Prostate gland (tissue), 2 donors: ENCODE measurements around the gene SYNM. TPM values are rescaled to one million over a fixed set of nuclear protein-coding genes. Genes with fewer than 3 reads are reported as not detected.

Experiments
- DNase-seq: peaks from one replicate; pipeline ENCODE4 v3.0.0-alpha.2; 2019; ENCODE audit warnings: low spot score
- H3K27ac ChIP-seq, 2 donors: fragments of 200-600 bp; sonication (generic); 2 replicates each; pipeline ENCODE4 v1.5.1; 2017 to 2019
- H3K27me3 ChIP-seq: fragments of 200-600 bp; sonication (generic); replicated peaks from 2 replicates; pipeline ENCODE4 v1.5.1; 2019; ENCODE audit not compliant: insufficient read depth
- H3K36me3 ChIP-seq, 2 donors: fragments of 200-600 bp; sonication (generic); 1 replicate in 1 of 2; 2 replicates in 1 of 2; pipeline versions ENCODE4 v1.5.1 to v1.8.1; 2017 to 2019
- H3K4me1 ChIP-seq: fragments of 200-600 bp; sonication (generic); replicated peaks from 2 replicates; pipeline ENCODE4 v1.5.1; 2019
- H3K4me3 ChIP-seq, 2 donors: fragments of 200-600 bp; sonication (generic); 2 replicates each; pipeline ENCODE4 v1.5.1; 2017 to 2019
- H3K9me3 ChIP-seq: fragments of 200-600 bp; sonication (generic); 2 replicates; pipeline ENCODE4 v1.5.1; 2017
- POLR2A ChIP-seq: fragments of 450-650 bp; IDR thresholded peaks from one replicate; pipeline ENCODE4 v1.6.1; 2016; ENCODE audit warnings: antibody characterized with exemption, mild to moderate bottlenecking
- POLR2AphosphoS5 ChIP-seq: sonication (generic); formaldehyde crosslinking; IDR thresholded peaks from one replicate; pipeline ENCODE4 v1.6.1; 2017; ENCODE audit warnings: antibody characterized with exemption
- WGBS: methylation state at CpG from one replicate; pipeline ENCODE4 v1.1.5; 2018; 5-methylcytosine and 5-hydroxymethylcytosine counted together
- intact Hi-C: fragments of 100-400 bp; cut with DNase I; formaldehyde crosslinking; loops from one replicate; pipeline ENCODE4 v1.14.2; 2022
- total RNA-seq, 2 donors: library from RNA; depleted of rRNA; stranded (reverse); fragments of >200 nt; gene quantifications; one replicate each; pipeline ENCODE4 v1.1.0, GENCODE V29; 2016
- TF ChIP-seq, protein P1 (sequence below), 4 experiments: fragments of 200-600 bp in 2 of 4; fragments of 450-650 bp in 2 of 4; sonication (generic) in 2 of 4; IDR thresholded peaks; 1 replicate in 3 of 4; 2 replicates in 1 of 4; pipeline ENCODE4 v1.5.1; 2016 to 2019; ENCODE audit warnings: antibody characterized with exemption in 4 of 4, mild to moderate bottlenecking in 2 of 4, moderate library complexity in 2 of 4

SYNM gene
- total RNA-seq, 2 donors from 2014 or later, result 181 to 185 TPM

DNA sequence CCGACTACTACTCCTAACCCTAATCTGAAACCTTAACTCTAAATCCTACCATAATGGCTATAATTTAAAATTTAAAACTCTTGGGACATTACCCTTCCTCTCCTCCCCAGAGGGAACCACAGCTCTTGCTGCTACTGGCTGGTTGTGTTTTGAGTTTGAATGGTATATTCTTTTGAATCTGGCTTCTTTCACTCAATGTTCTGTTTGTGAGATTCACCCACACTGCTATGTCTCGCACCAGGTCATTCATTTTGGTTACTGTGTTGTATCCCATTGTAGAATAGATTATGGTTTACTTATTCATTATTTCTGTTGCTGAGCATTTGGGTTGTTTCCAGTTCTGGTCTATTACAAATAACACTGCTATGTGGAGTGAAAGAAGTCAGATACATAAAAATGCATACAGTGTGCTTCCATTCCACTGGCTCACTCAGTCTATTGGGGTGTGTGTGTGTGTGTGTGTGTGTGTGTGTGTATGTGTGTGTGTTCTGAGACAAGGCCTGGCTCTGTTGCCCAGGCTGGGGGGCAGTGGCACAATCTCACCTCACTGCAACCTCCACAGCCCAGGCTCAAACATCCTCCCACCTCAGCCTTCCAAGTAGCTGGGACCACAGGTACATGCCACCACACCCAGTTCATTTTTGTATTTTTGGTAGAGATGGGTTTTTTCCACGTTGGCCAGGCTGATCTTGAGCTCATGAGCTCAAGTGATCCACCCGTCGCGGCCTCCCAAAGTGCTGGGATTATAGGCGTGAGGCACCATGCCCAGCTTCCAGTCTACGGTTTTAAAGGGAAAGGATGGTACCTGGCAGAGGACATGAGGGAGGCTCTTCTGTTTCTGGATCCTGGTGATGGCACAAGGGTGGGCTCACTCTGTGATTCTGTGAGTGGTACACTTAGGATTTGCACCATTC is 19.2 kb upstream of the SYNM start:
- no peak overlapping the region for H3K27ac ChIP-seq
- H3K4me3 ChIP-seq, result no peak overlapping the region
- intact Hi-C loops, result no loop called here
- no peaks in the 10 kb centered on the region for H3K9me3 ChIP-seq
- WGBS, result 86% methylated on average over 8 of the region's 8 CpGs
- no peaks in the 10 kb centered on the region for H3K36me3 ChIP-seq
- TF ChIP-seq POLR2A (no peak), POLR2AphosphoS5 (no peak)
- TF ChIP-seq, protein P1, sequence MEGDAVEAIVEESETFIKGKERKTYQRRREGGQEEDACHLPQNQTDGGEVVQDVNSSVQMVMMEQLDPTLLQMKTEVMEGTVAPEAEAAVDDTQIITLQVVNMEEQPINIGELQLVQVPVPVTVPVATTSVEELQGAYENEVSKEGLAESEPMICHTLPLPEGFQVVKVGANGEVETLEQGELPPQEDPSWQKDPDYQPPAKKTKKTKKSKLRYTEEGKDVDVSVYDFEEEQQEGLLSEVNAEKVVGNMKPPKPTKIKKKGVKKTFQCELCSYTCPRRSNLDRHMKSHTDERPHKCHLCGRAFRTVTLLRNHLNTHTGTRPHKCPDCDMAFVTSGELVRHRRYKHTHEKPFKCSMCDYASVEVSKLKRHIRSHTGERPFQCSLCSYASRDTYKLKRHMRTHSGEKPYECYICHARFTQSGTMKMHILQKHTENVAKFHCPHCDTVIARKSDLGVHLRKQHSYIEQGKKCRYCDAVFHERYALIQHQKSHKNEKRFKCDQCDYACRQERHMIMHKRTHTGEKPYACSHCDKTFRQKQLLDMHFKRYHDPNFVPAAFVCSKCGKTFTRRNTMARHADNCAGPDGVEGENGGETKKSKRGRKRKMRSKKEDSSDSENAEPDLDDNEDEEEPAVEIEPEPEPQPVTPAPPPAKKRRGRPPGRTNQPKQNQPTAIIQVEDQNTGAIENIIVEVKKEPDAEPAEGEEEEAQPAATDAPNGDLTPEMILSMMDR (IDR thresholded peaks at IDR 0.05), result no peak
- no peak for DNase-seq
- H3K4me1 ChIP-seq, result no peaks in the 10 kb centered on the region
- H3K27me3 ChIP-seq, result no peaks in the 10 kb centered on the region

DNA sequence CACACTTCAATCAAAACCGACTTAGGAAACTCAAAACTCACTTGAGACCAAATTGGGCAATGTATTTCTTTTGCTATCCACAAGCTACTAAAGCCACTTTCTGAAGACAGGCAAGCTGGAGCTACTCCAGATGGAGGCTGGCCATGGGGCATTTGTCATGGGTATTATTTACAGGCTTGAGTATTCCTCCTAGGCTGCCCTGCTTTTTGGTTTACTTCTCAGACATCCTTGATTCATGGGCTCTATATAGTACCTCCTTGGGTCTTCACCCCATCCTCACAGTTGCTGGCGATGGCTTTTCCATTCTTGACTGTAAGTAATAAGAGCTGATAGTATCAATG is 18.6 kb upstream of the SYNM start:
- H3K4me1 ChIP-seq, result no peaks in the 10 kb centered on the region
- no peaks in the 10 kb centered on the region for H3K27me3 ChIP-seq
- H3K4me3 ChIP-seq, result no peak overlapping the region
- TF ChIP-seq POLR2AphosphoS5, result no peak
- WGBS, result 91% methylated on average over 2 of the region's 2 CpGs
- H3K27ac ChIP-seq, result no peak overlapping the region
- H3K9me3 ChIP-seq, result no peaks in the 10 kb centered on the region
- H3K36me3 ChIP-seq, result no peaks in the 10 kb centered on the region
- intact Hi-C loops, result no loop called here
- no peak for DNase-seq

DNA sequence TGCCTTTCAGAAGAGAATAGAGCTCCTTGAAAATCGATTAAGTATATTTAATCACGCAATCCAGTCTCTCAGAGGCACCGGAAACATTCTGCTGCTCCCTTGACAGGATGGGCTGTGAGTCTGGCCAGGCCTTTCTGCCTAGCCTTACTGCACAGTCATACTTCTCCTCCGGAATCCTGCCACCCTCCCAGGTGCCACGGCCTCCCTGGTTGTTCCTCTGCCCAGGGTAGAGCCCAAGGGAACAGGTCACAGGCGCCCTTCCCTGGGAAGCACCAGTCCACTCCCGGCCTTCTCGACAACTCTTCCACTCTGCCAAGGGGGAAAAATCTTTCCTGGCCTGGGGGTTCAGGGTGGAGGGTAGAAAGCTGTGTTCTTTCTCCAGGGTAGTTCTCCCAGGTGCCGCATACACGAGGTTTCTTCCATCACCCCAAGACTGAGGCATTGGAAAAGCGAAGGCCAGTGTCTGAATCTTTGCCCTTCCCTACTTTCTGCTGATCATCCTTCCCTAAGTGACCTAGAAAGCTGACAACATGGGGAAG is 17.4 kb upstream of the SYNM start:
- no peaks in the 10 kb centered on the region for H3K4me1 ChIP-seq
- H3K9me3 ChIP-seq, result no peaks in the 10 kb centered on the region
- H3K36me3 ChIP-seq, result no peaks in the 10 kb centered on the region
- DNase-seq, result no peak
- H3K27ac ChIP-seq, result no peak overlapping the region
- WGBS, result 91% methylated on average over 11 of the region's 11 CpGs
- TF ChIP-seq POLR2A, result no peak
- TF ChIP-seq, protein P1 (IDR thresholded peaks at IDR 0.05), result no peak
- no peak for TF ChIP-seq POLR2AphosphoS5
- H3K4me3 ChIP-seq, result no peak overlapping the region
- intact Hi-C loops, result no loop called here
- H3K27me3 ChIP-seq, result no peaks in the 10 kb centered on the region

DNA sequence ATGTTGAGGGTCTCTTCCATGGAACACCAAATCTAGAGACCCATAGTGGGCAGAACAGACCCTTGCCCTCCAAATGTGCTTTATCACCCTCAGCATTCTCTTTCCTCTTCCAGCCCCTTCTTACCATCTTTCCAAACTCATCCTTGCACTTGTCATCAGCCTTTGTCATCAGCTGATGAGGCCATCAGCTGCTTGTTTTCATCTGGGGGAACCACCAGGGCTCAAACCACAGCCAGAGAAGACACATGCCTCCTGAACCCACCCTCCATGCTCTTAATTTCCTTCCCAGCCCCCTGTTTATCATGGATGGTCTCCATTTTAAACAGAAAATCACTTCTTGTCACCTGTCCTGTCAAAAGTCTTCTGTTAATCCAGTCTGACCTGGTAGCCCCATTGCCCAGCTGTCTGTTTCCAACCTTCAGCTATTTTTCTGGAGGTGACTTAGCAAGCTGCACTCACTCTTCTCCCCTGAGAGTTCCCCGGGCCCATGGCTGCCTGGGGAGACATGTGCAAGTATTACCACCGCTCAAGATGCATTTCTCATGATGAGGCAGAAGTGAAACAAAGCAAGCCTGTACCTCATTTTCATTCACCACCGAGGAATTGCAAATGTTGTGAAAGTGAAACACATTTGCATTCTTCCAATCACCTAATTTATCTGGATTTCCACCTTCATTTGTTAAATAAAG is 14.7 kb upstream of the SYNM start:
- intact Hi-C loops, result no loop called here
- TF ChIP-seq, protein P1 (IDR thresholded peaks at IDR 0.05), result no peak
- no peak for TF ChIP-seq POLR2AphosphoS5
- TF ChIP-seq POLR2A, result no peak
- no peak overlapping the region for H3K4me3 ChIP-seq
- 80% methylated on average over 3 of the region's 3 CpGs for WGBS
- no peak for DNase-seq
- H3K27me3 ChIP-seq, result no peaks in the 10 kb centered on the region
- no peaks in the 10 kb centered on the region for H3K36me3 ChIP-seq
- no peak overlapping the region for H3K27ac ChIP-seq
- H3K9me3 ChIP-seq, result no peaks in the 10 kb centered on the region
- H3K4me1 ChIP-seq, result no peaks in the 10 kb centered on the region

DNA sequence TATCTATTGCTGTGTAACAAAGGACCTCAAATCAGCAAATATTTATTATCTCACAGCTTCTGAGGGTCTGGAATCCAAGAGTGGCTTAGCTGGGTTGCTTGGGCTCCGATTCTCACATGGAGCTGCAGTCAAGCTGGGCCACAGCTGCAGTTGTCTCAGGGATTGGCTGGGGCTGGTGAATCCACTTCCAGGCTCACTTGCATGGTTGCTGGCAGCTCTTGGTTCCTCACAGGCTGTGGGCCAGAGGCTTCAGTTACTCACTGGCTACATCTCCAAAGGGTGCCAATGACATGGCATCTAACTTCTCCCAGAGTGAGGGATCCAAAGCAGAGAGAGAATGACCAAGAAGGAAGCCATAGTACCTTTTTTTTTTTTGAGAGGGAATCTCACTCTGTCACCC is 13.9 kb upstream of the SYNM start:
- no peak for TF ChIP-seq POLR2AphosphoS5
- TF ChIP-seq POLR2A, result no peak
- TF ChIP-seq, protein P1 (IDR thresholded peaks at IDR 0.05), result no peak
- H3K27me3 ChIP-seq, result no peaks in the 10 kb centered on the region
- DNase-seq, result no peak
- no peak overlapping the region for H3K27ac ChIP-seq
- WGBS, result 96% methylated on average over 1 of the region's 1 CpG
- no peaks in the 10 kb centered on the region for H3K9me3 ChIP-seq
- H3K36me3 ChIP-seq, result no peaks in the 10 kb centered on the region
- no peak overlapping the region for H3K4me3 ChIP-seq
- intact Hi-C loops, result no loop called here
- no peaks in the 10 kb centered on the region for H3K4me1 ChIP-seq
